GM23248 (cell line): ENCODE results near the gene GRAP.

ENCODE experiments used
- EZH2 ChIP-seq: fragments of 200-600 bp; sonication (generic); IDR thresholded peaks from 2 replicates; pipeline ENCODE4 v1.6.1; 2018; ENCODE audit warnings: antibody characterized with exemption, mild to moderate bottlenecking; ENCODE audit not compliant: insufficient read depth, poor library complexity, severe bottlenecking
- EZH2phosphoT487 ChIP-seq: fragments of 200-600 bp; sonication (generic); IDR thresholded peaks from 2 replicates; pipeline ENCODE4 v1.6.1; 2018; ENCODE audit warnings: antibody characterized with exemption, moderate library complexity, mild to moderate bottlenecking, low read depth; ENCODE audit not compliant: insufficient read depth

DNA sequence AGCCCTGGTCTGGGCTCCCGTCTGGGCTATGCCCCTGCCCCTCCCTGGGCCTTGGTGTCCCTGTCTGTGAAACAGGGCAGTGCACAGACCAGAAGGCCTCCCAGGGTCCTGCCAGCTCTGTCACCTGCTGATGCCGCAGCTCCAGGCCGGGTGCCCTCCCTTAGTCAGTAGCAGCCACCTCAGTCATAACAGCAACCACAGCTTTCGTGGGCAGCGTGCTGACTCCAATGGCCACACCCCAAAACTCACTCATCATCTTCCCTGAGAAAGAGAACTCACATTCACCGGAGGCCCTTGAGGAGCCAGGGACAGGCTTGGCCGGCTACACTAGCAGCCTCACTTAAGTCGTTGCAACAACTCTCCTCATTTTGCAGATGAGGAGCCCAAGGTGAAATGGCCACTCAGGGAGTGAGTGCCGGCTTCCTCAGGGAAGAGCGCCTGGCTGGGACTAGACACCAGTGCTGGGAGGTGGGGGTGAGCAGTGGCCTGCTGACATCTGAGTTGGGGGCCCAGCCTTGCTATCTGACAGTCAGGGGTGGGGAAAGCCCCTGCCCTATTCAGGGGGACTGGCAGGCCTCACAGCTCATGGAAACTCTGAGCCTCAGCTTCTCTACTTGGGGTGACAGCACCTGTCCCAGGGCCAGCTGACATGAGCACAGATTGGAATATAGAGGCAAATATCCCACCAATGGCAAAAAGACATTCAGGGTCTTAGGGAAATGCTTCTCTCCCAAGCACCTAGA, 72.2 kb downstream of the GRAP start:
- TF ChIP-seq EZH2phosphoT487, result no peak
- no peak for TF ChIP-seq EZH2
